ENCODE results near the gene PPM1M.

Gene PPM1M

DNA sequence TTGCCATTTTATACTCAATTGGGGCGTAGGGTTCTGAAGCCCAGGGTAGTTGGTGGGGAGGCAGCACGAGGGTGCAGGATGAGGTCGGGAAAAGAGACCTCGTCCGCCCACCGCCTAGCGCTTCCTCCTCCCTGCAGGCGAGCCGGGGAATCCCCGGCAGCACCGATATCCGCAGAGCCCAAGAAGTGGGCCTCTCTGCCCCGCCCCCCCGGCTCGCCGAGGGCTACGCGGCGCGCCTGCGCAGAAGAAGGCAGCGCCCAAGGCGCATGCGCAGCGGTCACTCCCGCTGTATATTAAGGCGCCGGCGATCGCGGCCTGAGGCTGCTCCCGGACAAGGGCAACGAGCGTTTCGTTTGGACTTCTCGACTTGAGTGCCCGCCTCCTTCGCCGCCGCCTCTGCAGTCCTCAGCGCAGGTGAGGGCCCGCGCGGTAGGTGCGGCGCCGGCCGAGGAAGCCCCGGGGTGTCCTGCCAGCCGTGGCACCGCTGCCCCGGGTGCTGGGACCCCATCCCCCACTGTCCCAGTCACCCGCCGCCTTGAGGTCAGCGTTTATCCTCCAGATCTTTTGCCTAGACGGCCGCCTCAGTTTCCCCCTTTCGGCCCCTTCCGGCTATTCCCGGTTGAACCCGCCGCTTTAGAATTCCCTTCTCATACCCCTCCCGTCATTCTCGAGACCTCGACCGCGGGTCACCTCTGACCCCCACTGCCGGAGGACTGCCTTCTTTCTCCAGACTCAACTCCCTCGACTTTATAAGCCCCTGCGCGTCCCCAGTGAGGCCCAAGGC, 47.5 kb upstream of the PPM1M start, which contains the start of gene ALAS1:
ALAS1 (plus strand) TSS at position 319 of the 784 bp plus-strand sequence. CDS start 1,082 bp downstream, outside the sequence.
- Histone ChIP-seq H3K9ac (peak within 1 kb of the TSS; percentile 77), H3K79me2 (peaks cover 3% of the 10 kb centered on the region), H3K4me1 (peaks cover 10% of the 10 kb centered on the region), H3K4me3 (ENCODE audit: low read depth, low read length) (peak within 1 kb of the TSS; percentile 97), H3K36me3 (ENCODE audit: control insufficient read depth, insufficient read depth, low read length) (no peaks in the 10 kb centered on the region), H3K27me3 (ENCODE audit: control insufficient read depth, insufficient read depth, low read length) (no peaks in the 10 kb centered on the region), H2AFZ (peak within 1 kb of the TSS; percentile 100), H3K9me3 (ENCODE audit: control insufficient read depth, low read length) (no peaks in the 10 kb centered on the region), H3K4me2 (ENCODE audit: low read length) (peak within 1 kb of the TSS; percentile 96), H3K27ac (peak within 1 kb of the TSS; percentile 77)
- TF ChIP-seq, protein P1, sequence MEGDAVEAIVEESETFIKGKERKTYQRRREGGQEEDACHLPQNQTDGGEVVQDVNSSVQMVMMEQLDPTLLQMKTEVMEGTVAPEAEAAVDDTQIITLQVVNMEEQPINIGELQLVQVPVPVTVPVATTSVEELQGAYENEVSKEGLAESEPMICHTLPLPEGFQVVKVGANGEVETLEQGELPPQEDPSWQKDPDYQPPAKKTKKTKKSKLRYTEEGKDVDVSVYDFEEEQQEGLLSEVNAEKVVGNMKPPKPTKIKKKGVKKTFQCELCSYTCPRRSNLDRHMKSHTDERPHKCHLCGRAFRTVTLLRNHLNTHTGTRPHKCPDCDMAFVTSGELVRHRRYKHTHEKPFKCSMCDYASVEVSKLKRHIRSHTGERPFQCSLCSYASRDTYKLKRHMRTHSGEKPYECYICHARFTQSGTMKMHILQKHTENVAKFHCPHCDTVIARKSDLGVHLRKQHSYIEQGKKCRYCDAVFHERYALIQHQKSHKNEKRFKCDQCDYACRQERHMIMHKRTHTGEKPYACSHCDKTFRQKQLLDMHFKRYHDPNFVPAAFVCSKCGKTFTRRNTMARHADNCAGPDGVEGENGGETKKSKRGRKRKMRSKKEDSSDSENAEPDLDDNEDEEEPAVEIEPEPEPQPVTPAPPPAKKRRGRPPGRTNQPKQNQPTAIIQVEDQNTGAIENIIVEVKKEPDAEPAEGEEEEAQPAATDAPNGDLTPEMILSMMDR (IDR thresholded peaks at IDR 0.05) = peak; percentile 20

DNA sequence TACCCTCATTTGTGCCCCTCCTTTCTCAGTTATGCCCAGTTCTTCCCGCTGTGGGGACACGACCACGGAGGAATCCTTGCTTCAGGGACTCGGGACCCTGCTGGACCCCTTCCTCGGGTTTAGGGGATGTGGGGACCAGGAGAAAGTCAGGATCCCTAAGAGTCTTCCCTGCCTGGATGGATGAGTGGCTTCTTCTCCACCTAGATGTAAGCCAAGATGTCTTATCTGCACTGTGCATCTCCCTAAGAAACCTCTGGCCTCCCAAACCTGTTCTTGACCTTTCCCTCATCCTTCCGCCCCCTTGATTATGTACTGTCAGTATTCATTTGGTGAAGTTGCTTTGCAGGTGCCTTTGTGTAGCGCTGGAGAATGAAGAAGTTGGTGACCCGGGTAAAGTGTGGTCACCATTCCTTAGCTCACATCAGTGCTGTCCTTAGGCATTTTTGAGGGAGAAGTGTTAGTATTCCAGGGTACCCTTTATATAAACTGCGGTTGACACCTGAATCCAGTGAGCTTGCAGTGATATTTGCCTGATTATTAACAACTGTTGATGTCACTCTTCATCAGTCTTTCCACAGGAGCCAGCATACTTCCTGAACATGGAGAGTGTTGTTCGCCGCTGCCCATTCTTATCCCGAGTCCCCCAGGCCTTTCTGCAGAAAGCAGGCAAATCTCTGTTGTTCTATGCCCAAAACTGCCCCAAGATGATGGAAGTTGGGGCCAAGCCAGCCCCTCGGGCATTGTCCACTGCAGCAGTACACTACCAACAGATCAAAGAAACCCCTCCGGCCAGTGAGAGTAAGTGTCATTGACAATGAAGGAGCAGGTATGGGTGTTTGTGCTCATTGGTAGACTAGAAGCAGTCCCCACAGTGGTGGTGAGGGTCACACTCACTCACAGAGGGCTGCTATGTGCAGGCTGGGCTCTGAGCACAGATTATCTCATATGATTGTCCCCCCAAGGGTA, 46.6 kb upstream of the PPM1M start:
- peak overlapping the region; percentile 96 for H3K4me2 ChIP-seq (ENCODE audit: low read length)
- H2AFZ ChIP-seq = peak overlapping the region; percentile 100
- peak overlapping the region; percentile 77 for H3K9ac ChIP-seq
- H3K4me1 ChIP-seq = peaks cover 10% of the 10 kb centered on the region
- peaks cover 3% of the 10 kb centered on the region for H3K79me2 ChIP-seq
- H3K9me3 ChIP-seq (ENCODE audit: control insufficient read depth, low read length) = no peaks in the 10 kb centered on the region
- peak overlapping the region; percentile 97 for H3K4me3 ChIP-seq (ENCODE audit: low read depth, low read length)
- no peaks in the 10 kb centered on the region for H3K36me3 ChIP-seq (ENCODE audit: control insufficient read depth, insufficient read depth, low read length)
- TF ChIP-seq, protein P1 (IDR thresholded peaks at IDR 0.05) = no peak
- peak overlapping the region; percentile 77 for H3K27ac ChIP-seq
- no peaks in the 10 kb centered on the region for H3K27me3 ChIP-seq (ENCODE audit: control insufficient read depth, insufficient read depth, low read length)

DNA sequence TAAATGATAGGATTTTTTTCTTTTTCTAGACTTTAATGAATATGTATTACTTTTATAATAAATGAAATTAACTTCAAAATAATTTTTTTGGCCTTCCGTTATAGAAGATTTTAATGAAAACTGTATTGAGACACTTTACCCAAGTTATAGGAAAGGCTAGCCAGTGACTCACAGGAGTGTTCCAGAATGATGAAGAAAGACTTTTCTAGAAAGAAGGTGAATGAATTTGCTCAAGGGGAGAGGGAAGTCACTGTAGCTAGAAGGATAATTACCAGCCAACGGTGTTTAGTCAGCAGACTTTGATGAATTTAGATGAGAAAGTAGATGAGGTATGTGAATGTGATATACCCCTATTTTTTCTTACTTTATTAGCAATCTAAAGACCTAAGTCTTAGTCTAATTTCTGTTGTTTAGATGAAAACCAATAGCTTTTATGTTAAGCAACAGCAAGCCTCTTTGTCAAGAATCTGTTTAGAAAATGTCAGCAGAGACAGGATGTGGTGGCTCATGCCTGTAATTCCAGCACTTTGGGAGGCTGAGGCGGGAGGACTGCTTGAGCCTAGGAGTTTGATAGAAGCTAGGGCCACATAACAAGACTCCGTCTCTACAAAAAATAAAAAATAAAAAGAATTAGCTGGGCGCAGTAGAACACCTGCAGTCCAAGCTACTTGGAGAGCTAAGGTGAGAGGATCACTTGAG, 44.4 kb upstream of the PPM1M start:
- H3K9me3 ChIP-seq (ENCODE audit: control insufficient read depth, low read length) = no peaks in the 10 kb centered on the region
- H3K27me3 ChIP-seq (ENCODE audit: control insufficient read depth, insufficient read depth, low read length) = no peaks in the 10 kb centered on the region
- H3K36me3 ChIP-seq (ENCODE audit: control insufficient read depth, insufficient read depth, low read length) = no peaks in the 10 kb centered on the region
- H3K4me2 ChIP-seq (ENCODE audit: low read length) = no peak overlapping the region
- peaks cover 3% of the 10 kb centered on the region for H3K79me2 ChIP-seq
- no peak overlapping the region for H3K9ac ChIP-seq
- TF ChIP-seq, protein P1 (IDR thresholded peaks at IDR 0.05) = no peak
- H3K4me1 ChIP-seq = peaks cover 10% of the 10 kb centered on the region
- H2AFZ ChIP-seq = no peak overlapping the region
- no peak overlapping the region for H3K4me3 ChIP-seq (ENCODE audit: low read depth, low read length)
- H3K27ac ChIP-seq = no peak overlapping the region

DNA sequence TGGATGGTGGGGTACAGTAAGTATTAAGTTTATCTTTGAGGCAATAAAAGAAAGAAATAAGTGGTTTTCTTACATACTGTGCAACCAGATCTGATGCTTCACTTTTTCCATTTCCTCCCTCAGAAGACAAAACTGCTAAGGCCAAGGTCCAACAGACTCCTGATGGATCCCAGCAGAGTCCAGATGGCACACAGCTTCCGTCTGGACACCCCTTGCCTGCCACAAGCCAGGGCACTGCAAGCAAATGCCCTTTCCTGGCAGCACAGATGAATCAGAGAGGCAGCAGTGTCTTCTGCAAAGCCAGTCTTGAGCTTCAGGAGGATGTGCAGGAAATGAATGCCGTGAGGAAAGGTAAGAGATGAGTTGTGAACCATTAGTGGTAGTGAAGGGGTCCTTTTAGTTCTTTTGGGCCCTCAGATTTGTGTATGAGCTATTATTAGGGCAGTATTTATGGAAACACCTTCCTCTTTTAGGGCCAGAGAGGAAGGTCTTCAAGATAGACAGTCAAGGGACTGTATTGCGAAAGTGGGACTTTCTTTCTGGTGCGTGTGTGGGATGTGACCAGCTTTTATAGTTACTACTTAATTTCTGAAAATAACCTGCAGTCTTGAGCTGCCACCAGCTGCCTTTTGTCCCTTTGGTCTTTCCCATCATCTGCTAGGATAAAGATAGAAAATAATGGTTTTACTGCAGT, 43.0 kb upstream of the PPM1M start:
- no peaks in the 10 kb centered on the region for H3K9me3 ChIP-seq (ENCODE audit: control insufficient read depth, low read length)
- no peak overlapping the region for H3K9ac ChIP-seq
- no peak overlapping the region for H3K27ac ChIP-seq
- peaks cover 3% of the 10 kb centered on the region for H3K79me2 ChIP-seq
- no peaks in the 10 kb centered on the region for H3K27me3 ChIP-seq (ENCODE audit: control insufficient read depth, insufficient read depth, low read length)
- no peak overlapping the region for H3K4me2 ChIP-seq (ENCODE audit: low read length)
- H3K36me3 ChIP-seq (ENCODE audit: control insufficient read depth, insufficient read depth, low read length) = no peaks in the 10 kb centered on the region
- H3K4me1 ChIP-seq = peaks cover 6% of the 10 kb centered on the region
- H2AFZ ChIP-seq = no peak overlapping the region
- TF ChIP-seq, protein P1 (IDR thresholded peaks at IDR 0.05) = no peak
- H3K4me3 ChIP-seq (ENCODE audit: low read depth, low read length) = no peak overlapping the region

Measured in parathyroid adenoma (tissue), 2 donors.